ENCODE results near the gene LAMB4.
A peak's percentile ranks its signal among the peaks of the same experiment; 100 is the strongest.

The LAMB4 gene

GRCh38 chr7:108108131-108108530 is 22.0 kb downstream of the LAMB4 start:
- H3K27ac ChIP-seq = no peak overlapping the region; the same call in 1 of the 2 replicates
- no peak for TF ChIP-seq ZFX (IDR thresholded peaks at IDR 0.05)
- no peak for TF ChIP-seq CTCF (conservative IDR thresholded peaks at IDR 0.05)

GRCh38 chr7:108104324-108104723 is 25.8 kb downstream of the LAMB4 start:
- no peak for TF ChIP-seq CTCF (conservative IDR thresholded peaks at IDR 0.05)
- no peak for TF ChIP-seq ZFX (IDR thresholded peaks at IDR 0.05)

GRCh38 chr7:108103558-108104298 is 26.4 kb downstream of the LAMB4 start:
- H3K27ac ChIP-seq = no peak overlapping the region
- no peak for TF ChIP-seq CTCF (conservative IDR thresholded peaks at IDR 0.05)
- TF ChIP-seq ZFX (IDR thresholded peaks at IDR 0.05) = no peak

More at GRCh38 chr7:108104324-108104723, 25.8 kb downstream of the LAMB4 start:
- no peak overlapping the region for H3K27ac ChIP-seq

GRCh38 chr7:108102671-108103312 is 27.4 kb downstream of the LAMB4 start:
- TF ChIP-seq ZFX (IDR thresholded peaks at IDR 0.05) (no peak), CTCF (conservative IDR thresholded peaks at IDR 0.05) (no peak)
- H3K27ac ChIP-seq = no peak overlapping the region

- H3K27ac ChIP-seq = no peak overlapping the region
- TF ChIP-seq CTCF (conservative IDR thresholded peaks at IDR 0.05) (no peak), ZFX (IDR thresholded peaks at IDR 0.05) (no peak)
Observed at GRCh38 chr7:108101759-108102158, 28.4 kb downstream of the LAMB4 start.

- H3K27ac ChIP-seq = no peak overlapping the region
- no peak for TF ChIP-seq ZFX (IDR thresholded peaks at IDR 0.05)
- no peak for TF ChIP-seq CTCF (conservative IDR thresholded peaks at IDR 0.05)
Observed at GRCh38 chr7:108099713-108100112, 30.4 kb downstream of the LAMB4 start.

GRCh38 chr7:108097703-108098102 is 32.5 kb downstream of the LAMB4 start:
- TF ChIP-seq CTCF (conservative IDR thresholded peaks at IDR 0.05) (peak; percentile 86), ZFX (IDR thresholded peaks at IDR 0.05) (no peak)

More at GRCh38 chr7:108097703-108098102, 32.5 kb downstream of the LAMB4 start:
- H3K27ac ChIP-seq = no peak overlapping the region

All from C4-2B (cell line).